SJSA1 (cell line): Measurements from ENCODE around the gene SMIM14. TPM values are rescaled to one million over a fixed set of nuclear protein-coding genes. Genes with fewer than 3 reads are reported as not detected.

Experiments used
- DNase-seq, 2 experiments: peaks; one replicate each; pipeline ENCODE4 v3.0.0-alpha.2; 2015 to 2020; ENCODE audit warnings: low spot score in 2 of 2, low read depth in 1 of 2
- H3K27ac ChIP-seq: fragments of 250-450 bp; sonication (Bioruptor Pico); 2 replicates; pipeline ENCODE4 v1.5.1; 2020; ENCODE audit warnings: mild to moderate bottlenecking, moderate library complexity
- H3K27me3 ChIP-seq: fragments of 250-450 bp; sonication (Bioruptor Pico); replicated peaks from 2 replicates; pipeline ENCODE4 v1.5.1; 2020; ENCODE audit warnings: mild to moderate bottlenecking, moderate library complexity
- H3K36me3 ChIP-seq: fragments of 250-450 bp; sonication (Bioruptor Pico); 2 replicates; pipeline ENCODE4 v1.5.1; 2020; ENCODE audit warnings: mild to moderate bottlenecking
- H3K4me1 ChIP-seq: fragments of 250-450 bp; sonication (Bioruptor Pico); replicated peaks from 2 replicates; pipeline ENCODE4 v1.6.1; 2021; ENCODE audit warnings: mild to moderate bottlenecking
- H3K4me3 ChIP-seq: fragments of 250-450 bp; sonication (Bioruptor Pico); 2 replicates; pipeline ENCODE4 v1.5.1; 2020; ENCODE audit warnings: mild to moderate bottlenecking
- H3K9me3 ChIP-seq: fragments of 250-450 bp; sonication (Bioruptor Pico); replicated peaks from 2 replicates; pipeline ENCODE4 v1.5.1; 2020; ENCODE audit warnings: mild to moderate bottlenecking
- total RNA-seq: library from RNA; depleted of rRNA; stranded (reverse); fragments of >200 nt; shearing (Covaris generic); gene quantifications from 2 replicates; pipeline ENCODE4 v1.2.3, GENCODE V29; 2014

The SMIM14 gene
- total RNA-seq, 1 experiment from 2014 or later, result 12.6 TPM

DNA sequence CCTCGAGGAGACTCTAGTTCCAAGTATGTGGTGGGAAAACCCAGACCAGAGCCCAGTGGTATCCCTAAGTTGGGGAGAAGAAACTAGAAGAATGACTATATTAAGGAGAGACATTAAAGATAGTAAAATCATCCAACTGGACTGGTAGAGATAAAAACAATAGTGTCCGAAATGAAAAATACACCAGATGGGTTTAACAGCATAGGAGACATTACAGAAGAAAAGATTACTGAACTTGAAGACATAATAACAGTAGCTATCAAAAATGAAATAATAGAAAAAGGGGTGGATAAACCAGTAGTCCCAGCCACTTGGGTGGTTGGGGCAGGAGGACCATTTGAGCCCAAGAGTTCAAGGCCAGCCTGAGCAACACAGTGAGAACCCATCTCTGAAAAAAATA is 31.9 kb downstream of the SMIM14 start:
- H3K36me3 ChIP-seq, result no peaks in the 10 kb centered on the region
- no peaks in the 10 kb centered on the region for H3K27me3 ChIP-seq
- DNase-seq, result no peak
- H3K4me3 ChIP-seq, result no peak overlapping the region
- H3K9me3 ChIP-seq, result no peaks in the 10 kb centered on the region
- no peaks in the 10 kb centered on the region for H3K4me1 ChIP-seq
- no peak overlapping the region for H3K27ac ChIP-seq

GRCh38 chr4:39597695-39598381 is 40.8 kb downstream of the SMIM14 start:
- Histone ChIP-seq H3K4me1 (no peaks in the 10 kb centered on the region), H3K9me3 (no peaks in the 10 kb centered on the region), H3K4me3 (no peak overlapping the region), H3K27me3 (no peaks in the 10 kb centered on the region), H3K36me3 (no peaks in the 10 kb centered on the region), H3K27ac (no peak overlapping the region)
- DNase-seq, result no peak

DNA sequence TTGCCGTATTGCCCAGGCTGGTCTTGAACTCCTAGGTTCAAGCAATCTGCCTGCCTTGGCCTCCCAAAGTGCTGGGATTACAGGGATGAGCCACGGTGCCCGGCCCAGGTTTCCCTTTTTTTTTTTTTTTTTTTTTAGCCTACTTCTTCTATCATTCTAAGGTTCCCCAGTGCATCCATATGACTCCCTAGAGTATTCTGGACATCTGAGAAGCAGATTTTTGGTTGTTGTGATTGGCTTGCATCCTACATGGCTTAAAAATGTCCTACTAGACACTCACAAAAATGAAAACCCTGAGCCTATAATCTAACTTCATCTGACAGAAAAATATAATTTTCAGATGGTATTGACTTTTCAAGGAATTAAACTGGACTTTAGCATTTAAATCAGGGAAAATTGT is 41.7 kb downstream of the SMIM14 start:
- H3K4me1 ChIP-seq, result no peaks in the 10 kb centered on the region

GRCh38 chr4:39591290-39591689 is 47.4 kb downstream of the SMIM14 start:
- H3K27ac ChIP-seq, result no peak overlapping the region
- peaks cover 5% of the 10 kb centered on the region; the same call in 1 of the 2 replicates for H3K4me1 ChIP-seq
- no peak overlapping the region for H3K4me3 ChIP-seq
- DNase-seq, result no peak
- H3K9me3 ChIP-seq, result no peaks in the 10 kb centered on the region
- no peaks in the 10 kb centered on the region for H3K27me3 ChIP-seq
- H3K36me3 ChIP-seq, result no peaks in the 10 kb centered on the region

More for the DNA sequence above, 41.7 kb downstream of the SMIM14 start:
- no peaks in the 10 kb centered on the region for H3K36me3 ChIP-seq
- H3K4me3 ChIP-seq, result no peak overlapping the region
- no peak overlapping the region for H3K27ac ChIP-seq
- no peaks in the 10 kb centered on the region for H3K27me3 ChIP-seq
- no peaks in the 10 kb centered on the region for H3K9me3 ChIP-seq
- DNase-seq, result no peak

DNA sequence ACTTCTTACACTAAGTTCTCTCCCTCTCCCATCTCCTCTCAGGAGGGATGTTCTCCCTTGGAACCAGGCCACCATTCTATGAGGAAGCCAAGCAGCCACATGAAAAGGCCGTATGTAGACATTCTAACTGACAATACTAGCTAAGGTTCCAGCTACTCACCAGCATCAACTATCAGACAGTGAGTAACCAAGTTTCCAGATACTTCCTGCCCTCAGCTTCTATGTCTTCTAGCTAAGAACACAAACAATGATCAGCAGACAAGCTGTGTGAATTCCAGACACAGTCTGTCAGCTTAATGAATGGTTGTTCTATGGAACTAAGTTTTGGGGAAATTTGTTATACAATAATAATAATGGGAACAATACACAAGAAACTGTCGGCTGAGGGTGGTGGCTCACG is 50.8 kb downstream of the SMIM14 start:
- no peaks in the 10 kb centered on the region for H3K27me3 ChIP-seq
- DNase-seq, result peak in 1 of 2 experiments; percentile 10
- H3K9me3 ChIP-seq, result no peaks in the 10 kb centered on the region
- no peaks in the 10 kb centered on the region for H3K36me3 ChIP-seq
- no peak overlapping the region for H3K4me3 ChIP-seq
- H3K27ac ChIP-seq, result no peak overlapping the region
- H3K4me1 ChIP-seq, result peaks cover 5% of the 10 kb centered on the region; the same call in 1 of the 2 replicates

DNA sequence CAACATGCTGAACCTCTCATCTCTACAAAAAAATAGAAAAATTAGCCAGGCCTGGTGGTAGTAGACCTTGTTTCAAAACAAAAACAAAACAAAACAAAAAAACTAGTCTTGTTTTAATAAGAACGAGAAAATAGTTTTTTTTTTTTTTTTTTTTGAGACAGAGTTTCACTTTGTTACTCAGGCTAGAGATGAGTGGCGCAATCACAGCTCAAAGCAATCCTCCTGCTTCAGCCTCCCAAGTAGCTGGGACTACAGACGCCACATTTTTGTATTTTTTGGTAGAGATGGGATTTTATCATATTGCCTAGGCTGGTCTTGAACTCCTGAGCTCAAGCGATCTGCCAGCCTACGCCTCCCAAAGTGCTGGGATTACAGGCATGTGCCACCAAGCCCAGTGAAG is 63.7 kb downstream of the SMIM14 start:
- no peaks in the 10 kb centered on the region for H3K9me3 ChIP-seq
- no peaks in the 10 kb centered on the region for H3K36me3 ChIP-seq
- DNase-seq, result no peak
- H3K4me3 ChIP-seq, result no peak overlapping the region
- H3K27ac ChIP-seq, result no peak overlapping the region
- H3K4me1 ChIP-seq, result peaks cover 3% of the 10 kb centered on the region; the same call in 1 of the 2 replicates
- H3K27me3 ChIP-seq, result no peaks in the 10 kb centered on the region

- DNase-seq, result no peak
- no peaks in the 10 kb centered on the region for H3K9me3 ChIP-seq
- H3K27me3 ChIP-seq, result no peaks in the 10 kb centered on the region
- peaks cover 17% of the 10 kb centered on the region for H3K4me1 ChIP-seq
- no peak overlapping the region for H3K27ac ChIP-seq
- no peaks in the 10 kb centered on the region for H3K36me3 ChIP-seq
- no peak overlapping the region for H3K4me3 ChIP-seq
Observed at GRCh38 chr4:39571504-39571903, 67.2 kb downstream of the SMIM14 start.

DNA sequence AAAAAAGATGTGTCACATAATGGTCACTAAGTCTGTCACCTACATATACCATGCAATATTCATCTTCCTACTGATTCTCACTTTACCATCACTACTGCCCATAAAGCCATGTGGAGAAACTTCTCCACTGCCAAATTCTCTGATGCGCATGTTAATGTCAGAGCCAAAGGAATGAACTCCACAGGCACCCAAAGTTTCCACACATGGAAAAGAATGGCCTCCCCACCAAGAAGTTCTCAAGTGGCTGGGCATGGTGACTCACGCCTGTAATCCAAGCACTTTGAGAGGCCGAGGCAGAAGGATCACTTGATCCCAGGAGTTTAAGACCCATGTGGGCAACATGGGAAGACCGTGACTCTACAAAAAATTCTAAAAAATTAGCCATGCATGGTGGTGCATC is 67.6 kb downstream of the SMIM14 start:
- no peaks in the 10 kb centered on the region for H3K27me3 ChIP-seq
- H3K27ac ChIP-seq, result no peak overlapping the region
- H3K4me3 ChIP-seq, result no peak overlapping the region
- H3K9me3 ChIP-seq, result no peaks in the 10 kb centered on the region
- no peak for DNase-seq
- H3K4me1 ChIP-seq, result peaks cover 21% of the 10 kb centered on the region
- H3K36me3 ChIP-seq, result no peaks in the 10 kb centered on the region

- Histone ChIP-seq H3K27ac (peak overlapping the region; percentile 49; the same call in 1 of the 2 replicates), H3K4me3 (no peak overlapping the region), H3K4me1 (peaks cover 25% of the 10 kb centered on the region), H3K36me3 (no peaks in the 10 kb centered on the region), H3K9me3 (no peaks in the 10 kb centered on the region), H3K27me3 (no peaks in the 10 kb centered on the region)
- DNase-seq, result no peak
Observed at GRCh38 chr4:39569209-39569608, 69.5 kb downstream of the SMIM14 start.

DNA sequence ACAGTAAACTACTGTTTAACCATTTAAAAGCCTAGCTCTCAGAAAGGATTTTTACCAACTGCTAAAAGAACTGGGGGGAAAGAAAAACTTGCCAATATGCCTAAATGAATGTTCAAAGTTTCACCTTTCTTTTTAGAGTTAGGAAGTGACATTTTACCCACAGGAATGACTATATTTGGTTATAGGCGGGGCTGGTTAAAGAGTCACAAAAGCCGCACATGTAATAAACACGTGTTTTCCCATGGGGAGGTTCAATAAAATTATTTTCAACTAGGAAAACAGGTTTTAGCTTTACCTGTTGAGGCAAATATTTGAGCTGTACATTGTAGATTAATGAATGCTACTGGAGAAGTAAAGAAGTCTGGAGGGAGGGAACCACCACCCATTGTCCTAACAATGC is 69.9 kb downstream of the SMIM14 start:
- Histone ChIP-seq H3K9me3 (no peaks in the 10 kb centered on the region), H3K4me3 (no peak overlapping the region), H3K27me3 (no peaks in the 10 kb centered on the region), H3K36me3 (no peaks in the 10 kb centered on the region), H3K4me1 (peaks cover 25% of the 10 kb centered on the region), H3K27ac (peak overlapping the region; percentile 49; the same call in 1 of the 2 replicates)
- peak in 1 of 2 experiments; percentile 25 for DNase-seq

GRCh38 chr4:39565878-39566600 is 72.6 kb downstream of the SMIM14 start:
- Histone ChIP-seq H3K27ac (peak overlapping the region; percentile 51), H3K4me1 (peaks cover 25% of the 10 kb centered on the region), H3K4me3 (no peak overlapping the region), H3K27me3 (no peaks in the 10 kb centered on the region), H3K9me3 (no peaks in the 10 kb centered on the region), H3K36me3 (no peaks in the 10 kb centered on the region)
- peak; percentile 46 to 58 for DNase-seq

GRCh38 chr4:39563346-39563847 is 75.3 kb downstream of the SMIM14 start:
- DNase-seq, result no peak
- no peak overlapping the region for H3K27ac ChIP-seq
- no peak overlapping the region for H3K4me3 ChIP-seq
- H3K4me1 ChIP-seq, result peaks cover 11% of the 10 kb centered on the region
- H3K27me3 ChIP-seq, result no peaks in the 10 kb centered on the region
- no peaks in the 10 kb centered on the region for H3K9me3 ChIP-seq
- no peaks in the 10 kb centered on the region for H3K36me3 ChIP-seq

GRCh38 chr4:39562792-39563191 is 75.9 kb downstream of the SMIM14 start:
- peaks cover 11% of the 10 kb centered on the region for H3K4me1 ChIP-seq
- no peaks in the 10 kb centered on the region for H3K9me3 ChIP-seq
- H3K4me3 ChIP-seq, result no peak overlapping the region
- DNase-seq, result no peak
- no peak overlapping the region for H3K27ac ChIP-seq
- H3K36me3 ChIP-seq, result no peaks in the 10 kb centered on the region
- H3K27me3 ChIP-seq, result no peaks in the 10 kb centered on the region

DNA sequence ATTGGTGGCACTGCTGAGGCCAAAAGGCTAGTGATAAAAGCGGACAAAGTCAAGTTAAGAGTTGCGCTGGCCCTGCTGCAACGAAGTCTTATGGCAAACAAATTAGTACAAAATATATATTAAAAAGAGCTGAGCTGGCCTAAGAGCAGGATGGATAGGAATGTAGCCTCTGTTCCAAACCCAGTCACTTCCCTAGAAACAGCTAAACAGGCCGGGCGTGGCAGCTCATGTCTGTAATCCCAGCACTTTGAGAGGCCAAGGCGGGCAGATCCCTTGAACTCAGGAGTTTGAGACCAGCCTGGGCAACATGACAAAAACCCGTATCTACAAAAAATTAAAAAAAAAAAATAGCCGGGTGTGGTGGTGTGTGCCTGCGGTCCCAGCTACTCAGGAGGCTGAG is 79.0 kb downstream of the SMIM14 start:
- H3K27me3 ChIP-seq, result no peaks in the 10 kb centered on the region
- H3K4me1 ChIP-seq, result no peaks in the 10 kb centered on the region
- DNase-seq, result no peak
- H3K27ac ChIP-seq, result no peak overlapping the region
- no peaks in the 10 kb centered on the region for H3K36me3 ChIP-seq
- H3K4me3 ChIP-seq, result no peak overlapping the region
- H3K9me3 ChIP-seq, result no peaks in the 10 kb centered on the region
